Stimulated activated CD8-positive, alpha-beta memory T cell treated with anti-CD3 and anti-CD28 coated beads, Interleukin-7, amount 100 ng/mL, for 1 hour (primary cell): ENCODE data around the gene CABS1.

Source experiments
- DNase-seq, 2 donors: peaks; one replicate each; pipeline ENCODE4 v3.0.0-alpha.2; 2020; ENCODE audit warnings: low read depth in 2 of 2

The CABS1 gene

DNA sequence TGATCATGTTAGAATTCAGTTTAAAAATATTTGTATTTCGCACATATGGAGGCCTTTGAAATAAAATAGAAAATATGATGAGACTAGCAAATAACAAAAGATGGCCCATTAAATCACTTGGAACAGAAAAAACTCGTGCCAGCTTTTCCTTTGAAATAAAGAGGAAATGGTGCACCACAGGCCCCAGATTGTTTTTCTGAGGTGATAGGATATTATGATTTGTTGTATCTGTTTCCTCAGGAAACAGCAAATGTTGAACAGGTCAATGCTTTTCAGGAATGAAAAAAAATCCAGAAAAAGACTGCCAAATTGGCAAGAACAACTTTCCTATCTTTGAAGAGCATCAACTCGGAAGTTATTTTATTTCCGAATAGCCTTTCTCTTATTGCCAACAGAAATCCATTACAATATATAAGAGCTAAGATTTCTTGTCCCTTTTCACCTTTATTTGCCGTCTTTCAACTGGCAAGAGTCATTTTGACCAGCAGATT, 48.0 kb downstream of the CABS1 start, which contains the start of gene SMR3B:
Gene SMR3B (plus strand): TSS at position 441 of the 491 bp plus-strand sequence. CDS start 1,380 bp downstream, outside the sequence.
- DNase-seq = no peak
